GM21737 (cell line): Measurements from ENCODE around the gene ZSCAN16.
A peak's percentile ranks its signal among the peaks of the same experiment; 100 is the strongest.
"Not testable (repeated sequence)": the region's sequence is repeated elsewhere in the genome, so short reads cannot be mapped to it uniquely, and the experiment has no call there.

Experiments
- ATAC-seq: cut with Tn5 transposase; IDR thresholded peaks from one replicate; pipeline ENCODE4 v1.9.1; 2021; ENCODE audit warnings: mild to moderate bottlenecking, moderate library complexity; ENCODE audit not compliant: unreplicated experiment

Gene ZSCAN16

DNA sequence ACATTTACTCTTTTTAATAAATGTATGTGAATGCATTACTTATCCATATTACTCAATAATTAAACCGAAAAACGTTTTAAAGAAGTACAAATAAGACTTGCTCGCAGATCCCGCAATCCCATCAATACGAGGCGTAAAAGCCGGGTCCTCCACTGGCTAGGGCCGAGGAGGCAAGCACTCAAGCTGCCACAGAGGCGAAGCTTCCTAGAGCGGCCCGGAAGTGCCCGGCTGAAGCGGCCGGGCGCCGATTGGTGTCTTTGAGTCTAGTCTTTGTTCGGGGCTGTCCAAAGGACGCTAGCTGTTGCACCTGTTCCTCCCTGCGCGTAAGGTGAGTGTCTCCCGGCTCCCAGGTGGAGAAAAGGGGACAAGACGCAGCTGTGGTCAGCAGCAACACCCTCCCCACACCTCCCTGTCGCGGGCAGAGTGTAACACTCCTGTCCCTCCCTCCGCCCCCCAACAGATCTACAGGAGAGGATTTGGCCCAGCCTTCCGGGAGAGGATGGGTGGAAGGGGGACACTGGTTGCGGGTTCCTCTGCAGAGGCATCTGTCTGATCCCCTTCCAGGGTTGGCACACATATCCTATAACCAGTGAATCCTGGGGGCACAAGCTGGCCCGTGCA is at the start of gene ZSCAN16:
Gene ZSCAN16, plus strand, starts transcription at position 260 of the 621 bp plus-strand sequence. CDS start 835 bp downstream, outside the sequence.
- ATAC-seq, result peak; percentile 96

DNA sequence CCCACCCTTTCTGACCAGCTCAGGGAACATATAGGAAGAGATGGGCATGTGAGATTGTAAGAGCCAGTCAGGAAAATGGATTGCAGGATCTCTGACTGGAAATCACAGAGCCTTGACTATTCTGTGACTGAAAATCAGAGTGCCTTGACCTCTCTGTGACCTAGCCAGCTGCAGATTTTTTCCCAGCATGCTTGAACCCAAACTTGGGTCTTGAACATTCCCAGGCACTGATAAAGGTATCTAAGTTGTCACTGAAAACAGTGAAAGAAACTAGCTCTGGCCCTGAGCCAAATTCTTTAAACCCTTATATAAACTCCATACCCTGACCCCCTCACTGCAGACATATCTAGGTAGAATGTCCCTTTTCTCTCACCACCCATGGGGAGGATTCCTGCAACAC is 46.4 kb upstream of the ZSCAN16 start:
- no peak for ATAC-seq

DNA sequence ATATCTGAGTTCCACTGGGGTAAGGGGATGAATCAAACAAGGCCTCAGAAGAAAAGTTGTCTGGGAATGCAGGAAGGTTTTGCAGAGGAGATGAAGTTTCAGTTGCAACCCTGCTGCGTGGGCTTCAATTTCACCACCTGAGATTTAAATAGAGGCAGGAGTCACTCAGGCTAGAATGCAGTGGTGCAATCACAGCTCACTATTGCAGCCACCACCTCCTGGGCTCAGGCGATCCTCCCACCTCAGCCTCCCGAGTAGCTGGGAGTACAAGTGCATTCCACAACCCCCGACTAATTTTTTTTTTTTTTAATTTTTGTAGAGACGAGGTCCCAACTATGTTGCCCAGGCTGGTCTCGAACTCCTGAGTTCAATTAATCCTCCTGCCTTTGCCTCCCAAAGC is 45.6 kb upstream of the ZSCAN16 start:
- ATAC-seq, result no peak

DNA sequence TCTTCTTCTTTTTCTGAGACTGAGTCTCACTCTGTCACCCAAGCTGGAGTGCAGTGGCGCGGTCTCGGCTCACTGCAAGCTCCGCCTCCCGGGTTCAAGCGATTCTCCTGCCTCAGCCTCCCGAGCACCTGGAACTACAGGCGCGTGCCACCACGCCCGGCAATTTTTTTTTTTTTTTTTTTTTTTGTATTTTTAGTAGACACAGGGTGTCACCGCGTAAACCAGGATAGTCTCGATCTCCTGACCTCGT is 44.1 kb upstream of the ZSCAN16 start, which contains the start of gene ZNF165:
Gene ZNF165, plus strand, starts transcription at position 188 of the 250 bp plus-strand sequence. CDS start 4,913 bp downstream, outside the sequence.
- ATAC-seq, result not testable (repeated sequence)

DNA sequence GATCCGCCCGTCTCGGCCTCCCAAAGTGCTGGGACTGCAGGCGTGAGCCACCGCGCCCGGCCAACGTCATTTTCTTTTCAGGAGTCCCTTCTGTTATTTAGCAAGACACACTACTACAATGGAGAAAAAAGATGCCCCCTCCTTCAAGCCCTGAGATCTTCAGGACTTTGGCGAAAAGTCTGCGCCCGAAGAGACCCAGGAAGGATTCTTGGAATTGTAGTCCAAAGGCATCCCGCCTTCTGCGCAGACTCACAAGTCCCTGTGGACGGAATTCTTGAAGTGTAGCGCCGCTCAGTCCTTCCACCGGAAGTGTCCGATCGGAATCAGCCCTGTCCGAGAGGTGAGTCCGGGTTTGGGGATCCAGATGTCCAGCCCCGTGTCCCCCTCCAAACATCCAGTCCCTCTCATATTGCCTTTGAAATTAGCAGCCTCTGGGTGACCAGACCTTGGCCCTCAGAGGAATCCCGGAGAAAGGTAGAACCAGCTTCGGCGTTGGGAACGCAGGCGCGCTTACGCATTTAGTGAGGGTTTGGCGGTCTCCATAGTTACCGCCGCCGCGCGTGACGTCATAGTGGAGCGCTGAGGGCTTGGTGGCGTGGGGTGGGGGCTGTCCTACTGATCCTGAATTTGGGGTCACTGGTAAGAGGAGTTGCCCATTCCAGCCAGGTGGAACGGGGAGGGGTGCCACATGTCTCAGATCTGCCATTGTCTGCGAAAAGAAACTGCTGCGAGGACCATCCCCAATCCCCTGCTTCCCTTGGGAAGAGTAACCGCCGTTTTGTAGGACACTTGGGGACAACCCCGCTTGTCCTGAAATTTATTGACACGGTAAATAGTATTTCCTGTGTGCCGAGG is 43.6 kb upstream of the ZSCAN16 start:
- peak; percentile 71 for ATAC-seq

DNA sequence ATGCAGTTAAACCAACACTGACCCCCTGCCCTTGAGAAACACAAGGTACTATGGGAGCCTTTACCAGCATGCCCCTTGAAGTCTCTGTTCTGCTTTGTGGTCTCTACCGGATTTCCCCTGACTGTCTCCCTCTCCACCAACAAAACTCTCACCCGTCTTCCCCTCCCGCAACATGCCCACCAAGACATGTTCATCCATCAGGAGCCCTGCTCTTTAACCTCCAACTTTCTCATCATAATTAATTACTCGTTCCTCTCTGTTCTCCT is 43.0 kb upstream of the ZSCAN16 start:
- ATAC-seq, result peak; percentile 45

DNA sequence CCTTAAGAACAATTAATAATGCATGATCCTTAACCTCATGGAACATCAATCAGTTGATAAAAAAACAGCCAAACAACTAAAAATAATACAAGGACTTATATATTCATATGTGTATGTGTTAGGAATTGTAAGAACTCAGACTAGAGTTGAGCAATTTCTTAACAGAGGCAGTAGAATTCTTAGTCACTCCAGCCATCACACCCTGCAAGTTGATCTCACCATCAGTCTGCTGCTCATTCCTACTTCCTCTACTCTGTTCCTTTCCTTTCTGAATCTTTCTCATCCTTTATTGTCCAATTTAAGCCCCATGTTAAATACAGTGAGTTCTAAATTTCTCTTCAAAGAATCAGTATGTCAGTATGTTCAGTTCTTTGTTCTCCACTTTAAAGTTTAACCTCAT is 41.5 kb upstream of the ZSCAN16 start:
- ATAC-seq, result no peak

DNA sequence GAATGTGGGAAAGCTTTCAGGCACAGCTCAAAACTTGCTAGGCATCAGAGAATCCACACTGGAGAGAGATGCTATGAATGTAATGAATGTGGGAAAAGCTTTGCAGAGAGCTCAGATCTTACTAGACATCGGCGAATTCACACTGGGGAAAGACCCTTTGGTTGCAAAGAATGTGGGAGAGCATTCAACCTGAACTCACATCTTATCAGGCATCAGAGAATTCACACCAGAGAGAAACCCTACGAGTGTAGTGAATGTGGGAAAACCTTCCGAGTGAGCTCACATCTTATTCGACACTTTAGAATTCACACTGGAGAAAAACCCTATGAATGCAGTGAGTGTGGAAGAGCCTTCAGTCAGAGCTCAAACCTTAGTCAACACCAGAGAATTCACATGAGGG is 35.4 kb upstream of the ZSCAN16 start:
- no peak for ATAC-seq

DNA sequence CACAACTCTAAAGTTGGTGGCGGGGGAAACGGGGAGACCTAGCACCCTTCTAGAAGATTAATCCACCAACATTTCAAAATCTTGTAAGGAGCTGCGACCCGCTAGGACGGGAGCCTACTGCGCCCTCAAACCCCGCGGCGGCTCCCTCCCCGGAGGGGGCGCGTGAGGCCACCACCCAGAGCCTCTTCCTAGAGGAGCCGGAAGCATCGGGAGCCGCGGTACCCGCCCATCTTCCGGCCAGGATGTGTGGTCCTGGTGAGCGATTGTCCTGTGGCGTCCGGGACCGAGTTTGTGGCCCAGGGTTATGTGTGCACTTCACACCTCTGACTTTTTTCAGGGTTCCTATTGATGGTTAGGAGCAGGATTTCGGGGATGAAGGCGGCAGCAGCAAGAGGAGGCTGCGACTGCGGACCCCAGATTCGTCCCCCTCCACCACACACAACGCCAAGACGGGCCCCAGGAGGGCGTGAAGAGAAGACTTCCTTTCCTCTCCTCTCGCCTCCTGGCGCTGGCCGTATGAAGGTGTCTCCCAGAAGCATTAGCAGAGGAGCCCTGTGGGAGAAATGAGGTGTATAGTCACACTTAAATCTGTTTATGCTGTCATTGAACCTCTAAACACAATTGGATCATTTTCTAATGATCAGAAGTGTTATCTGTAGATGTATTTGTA is 33.4 kb upstream of the ZSCAN16 start:
- no peak for ATAC-seq

DNA sequence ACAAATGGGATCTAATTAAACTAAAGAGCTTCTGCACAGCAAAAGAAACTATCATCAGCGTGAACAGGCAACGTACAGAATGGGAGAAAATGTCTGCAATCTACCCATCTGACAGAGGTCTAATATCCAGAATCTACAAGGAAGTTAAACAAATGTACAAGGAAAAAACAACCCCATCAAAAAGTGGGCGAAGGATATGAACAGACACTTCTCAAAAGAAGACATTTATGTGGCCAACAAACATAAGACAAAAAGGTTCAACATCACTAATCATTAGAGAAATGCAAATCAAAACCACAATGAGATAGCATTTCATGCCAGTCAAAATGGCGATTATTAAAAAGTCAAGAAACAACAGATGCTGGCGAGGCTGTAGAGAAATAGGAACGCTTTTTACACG is 22.2 kb upstream of the ZSCAN16 start:
- not testable (repeated sequence) for ATAC-seq

DNA sequence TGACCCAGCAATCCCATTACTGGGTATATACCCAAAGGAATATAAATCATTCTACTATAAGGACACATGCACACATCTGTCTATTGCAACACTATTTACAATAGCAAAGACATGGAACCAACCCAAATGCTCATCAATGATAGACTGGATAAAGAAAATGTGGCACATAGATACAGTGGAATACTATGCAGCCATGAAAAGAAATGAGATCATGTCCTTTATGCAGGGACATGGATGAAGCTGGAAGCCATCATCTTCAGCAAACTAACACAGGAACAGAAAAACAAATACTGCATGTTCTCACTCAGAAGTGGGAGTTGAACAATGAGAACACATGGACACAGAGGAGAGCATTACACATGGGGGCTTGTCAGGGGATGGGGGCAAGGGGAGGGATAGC is 21.7 kb upstream of the ZSCAN16 start:
- not testable (repeated sequence) for ATAC-seq

DNA sequence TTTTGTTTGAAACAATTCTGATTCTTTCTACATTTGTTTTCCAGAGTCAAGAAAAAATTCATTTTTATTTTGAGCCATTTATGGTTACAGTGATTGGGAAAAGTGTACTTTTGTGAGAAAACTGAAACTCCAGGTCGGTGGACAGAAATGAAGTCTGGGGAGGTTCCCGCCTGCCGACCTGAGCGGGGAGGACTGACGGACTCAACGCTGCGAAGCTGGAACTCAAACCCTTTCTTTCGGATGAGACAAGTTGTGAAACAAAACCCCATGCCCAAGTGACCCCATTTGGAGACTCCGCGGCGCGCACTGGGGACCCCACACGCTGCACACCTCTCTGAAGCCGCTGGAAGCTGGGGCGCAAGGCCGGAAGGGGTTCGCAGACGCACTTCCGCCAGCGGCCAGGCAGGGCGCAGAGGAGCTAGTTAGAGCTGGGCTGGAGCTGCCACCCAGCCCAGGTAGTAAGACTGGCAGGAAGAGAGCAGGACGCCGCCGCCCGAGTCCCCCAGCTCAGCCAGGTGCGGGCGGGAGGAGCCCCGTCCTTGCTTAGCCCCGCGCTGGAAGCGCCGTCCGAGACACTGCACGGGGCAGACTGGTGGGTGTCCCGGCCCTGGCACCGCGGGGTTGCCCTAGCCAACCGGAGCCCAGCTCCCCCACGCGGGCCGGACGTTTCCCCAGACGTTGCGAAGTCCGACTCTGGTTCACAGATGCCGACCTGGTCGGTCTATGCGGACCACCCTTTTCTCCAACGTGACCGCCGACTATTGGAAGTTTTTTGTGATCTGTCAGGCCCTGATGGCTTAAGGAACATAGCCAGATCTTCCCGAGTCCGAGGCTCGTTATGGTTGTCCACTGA is 19.8 kb upstream of the ZSCAN16 start:
- ATAC-seq, result peak; percentile 99

DNA sequence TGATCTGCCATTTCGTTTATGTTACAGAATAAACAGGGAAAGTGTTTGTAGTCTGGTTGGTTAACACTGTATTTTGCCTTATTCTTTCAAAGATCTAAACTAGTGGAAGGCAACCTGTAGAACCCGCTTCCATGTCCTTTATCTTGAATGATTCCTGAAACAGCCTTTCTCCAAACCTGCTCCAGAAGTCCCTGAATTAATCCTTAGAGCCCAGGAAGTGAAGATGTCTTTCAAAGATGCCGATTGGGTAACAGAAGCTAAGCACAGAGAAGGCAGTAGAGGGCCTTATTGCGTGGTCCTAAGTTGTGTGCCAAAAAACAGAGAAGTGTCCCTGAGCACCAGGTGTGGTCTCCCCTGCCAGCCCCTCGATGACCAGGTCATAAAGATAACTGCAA is 19.2 kb upstream of the ZSCAN16 start:
- ATAC-seq, result no peak

DNA sequence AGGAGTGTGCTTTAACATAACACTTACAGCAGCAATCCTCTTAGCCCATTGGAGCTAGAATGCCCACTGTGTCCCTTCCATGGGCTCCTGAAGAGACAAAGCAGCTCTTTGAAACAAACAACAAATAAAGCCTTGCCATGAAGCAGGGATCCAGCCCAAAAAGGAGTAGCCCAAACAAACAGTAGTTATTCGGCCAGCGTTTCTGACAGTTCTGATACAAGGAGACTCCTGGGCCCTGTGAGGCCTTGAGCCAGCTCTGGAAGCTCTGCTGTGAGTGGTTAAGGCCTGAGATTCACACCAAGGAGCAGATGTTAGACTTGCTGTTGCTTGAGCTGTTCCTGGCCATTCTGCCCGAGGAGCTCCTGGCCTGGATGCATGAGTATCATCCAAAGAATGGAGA is 16.9 kb upstream of the ZSCAN16 start:
- no peak for ATAC-seq

DNA sequence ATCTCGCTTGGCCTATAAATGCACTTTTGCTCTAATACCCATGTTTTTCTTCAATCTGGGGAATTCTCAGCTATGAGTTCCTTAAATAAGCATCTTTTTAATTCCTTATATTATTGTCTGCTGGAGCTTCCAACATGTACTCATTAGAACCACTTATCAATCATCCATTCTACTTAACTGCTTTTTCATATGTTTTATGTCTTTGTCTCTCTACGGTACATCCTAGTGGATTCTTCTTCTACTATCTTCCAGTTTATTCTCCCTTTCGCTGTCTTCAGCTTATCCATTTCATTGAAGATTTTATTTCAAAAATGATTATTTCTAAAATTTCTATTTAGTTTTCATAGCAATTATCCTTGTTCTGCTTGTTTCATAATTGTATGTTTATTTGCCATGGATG is 12.4 kb upstream of the ZSCAN16 start:
- no peak for ATAC-seq

DNA sequence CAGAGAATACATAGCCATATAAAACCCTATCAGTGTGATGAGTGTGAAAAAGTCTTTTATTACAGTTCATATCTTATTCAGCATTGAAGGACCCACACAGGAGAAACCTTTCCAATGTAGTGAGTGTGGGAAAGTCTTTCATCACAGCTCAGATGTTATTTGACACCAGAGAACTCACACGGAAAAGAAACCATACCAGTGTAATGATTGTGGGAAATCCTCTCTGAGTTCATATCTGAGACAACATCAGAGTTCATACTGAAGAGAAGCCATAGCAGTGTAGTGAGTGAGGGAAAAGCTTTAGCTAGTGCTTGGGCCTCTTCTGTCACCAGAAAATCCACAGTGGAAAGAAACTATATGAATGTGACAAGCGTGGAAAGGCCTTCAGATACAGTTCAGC is 8.6 kb upstream of the ZSCAN16 start:
- ATAC-seq, result no peak

DNA sequence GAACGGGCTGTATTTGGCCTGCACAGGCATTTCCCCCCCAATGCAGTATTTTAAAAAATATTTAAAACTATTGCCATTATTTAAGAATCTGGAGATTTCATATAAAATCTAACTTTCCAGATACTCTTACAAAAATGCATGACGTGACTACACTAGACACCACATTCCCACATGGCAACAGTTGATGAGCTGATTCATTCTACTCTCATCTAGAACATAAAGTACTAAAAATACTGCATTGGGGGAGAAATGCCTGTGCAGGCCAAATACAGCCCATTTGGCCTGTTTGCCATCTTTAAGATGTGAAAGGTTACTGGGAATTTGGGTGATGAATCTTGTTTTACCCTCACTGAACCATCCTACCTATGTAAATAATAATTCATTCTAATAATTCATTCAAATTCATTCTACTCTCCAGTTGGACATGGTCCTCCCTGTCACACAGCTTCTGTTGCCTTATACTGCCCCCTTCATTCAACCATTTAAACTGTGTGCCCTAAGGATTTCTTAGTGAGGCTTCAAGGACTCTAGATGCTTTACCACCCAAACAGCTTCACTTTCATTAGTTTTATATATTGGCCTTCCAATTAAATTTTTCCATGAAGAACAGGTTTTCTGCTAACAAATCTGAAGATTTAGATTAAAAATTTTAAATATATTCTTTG is 6.9 kb upstream of the ZSCAN16 start:
- no peak for ATAC-seq

DNA sequence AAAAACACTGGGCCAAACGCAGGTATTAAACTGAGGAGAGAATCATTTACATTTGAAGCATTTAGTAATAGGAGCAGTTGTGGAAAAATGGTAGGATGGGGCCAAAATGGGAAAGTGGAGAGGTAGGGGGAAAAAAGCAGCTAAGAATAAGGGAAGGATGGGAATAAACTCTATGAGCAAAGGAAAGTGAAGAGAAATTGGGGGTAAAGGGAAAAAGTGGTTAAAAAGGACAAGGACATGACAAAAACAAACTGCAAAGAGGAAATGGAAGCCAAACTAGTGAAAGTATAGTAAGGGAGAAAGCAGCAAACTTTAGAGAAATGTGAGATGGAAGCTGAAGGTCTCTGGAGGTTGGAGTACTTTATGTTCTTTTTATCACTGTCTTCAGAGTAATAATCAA is 6.2 kb upstream of the ZSCAN16 start:
- ATAC-seq, result no peak

DNA sequence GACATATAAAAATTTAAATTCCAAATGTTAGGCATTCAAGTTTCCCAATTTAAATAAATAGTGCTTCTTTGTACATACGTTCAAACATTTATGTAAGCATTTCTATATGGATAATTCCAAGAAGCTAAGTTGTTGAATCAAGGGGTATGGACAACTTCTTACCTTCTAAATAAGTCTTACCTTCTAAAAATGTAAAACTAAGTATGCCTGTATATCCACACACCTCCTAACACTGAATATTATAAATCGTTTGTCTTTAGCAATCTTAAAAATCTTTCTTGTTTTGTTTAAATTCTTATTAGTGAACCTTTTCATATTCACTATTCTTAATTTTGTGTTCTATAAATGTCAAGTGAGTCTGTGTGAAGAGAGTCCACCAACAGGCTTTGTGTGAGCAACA is 2.5 kb upstream of the ZSCAN16 start:
- ATAC-seq, result no peak

DNA sequence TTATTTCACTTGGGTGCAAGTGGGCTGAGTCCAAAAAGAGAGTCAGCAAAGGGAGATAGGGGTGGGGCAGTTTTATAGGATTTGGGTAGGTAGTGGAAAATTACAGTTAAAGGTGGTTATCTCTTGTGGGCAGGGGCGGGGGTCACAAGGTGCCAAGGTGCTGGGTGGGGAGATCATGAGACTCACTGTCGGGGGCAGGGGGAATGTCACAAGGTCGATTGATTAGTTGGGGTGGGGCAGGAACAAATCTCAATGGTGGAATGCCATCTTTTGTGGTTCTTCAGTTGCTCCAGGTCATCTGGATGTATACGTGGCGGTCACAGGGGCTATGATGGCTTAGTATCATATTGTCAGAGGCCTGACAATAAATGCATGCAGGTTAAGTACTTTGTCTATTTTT is 2.1 kb upstream of the ZSCAN16 start:
- ATAC-seq, result not testable (repeated sequence)

DNA sequence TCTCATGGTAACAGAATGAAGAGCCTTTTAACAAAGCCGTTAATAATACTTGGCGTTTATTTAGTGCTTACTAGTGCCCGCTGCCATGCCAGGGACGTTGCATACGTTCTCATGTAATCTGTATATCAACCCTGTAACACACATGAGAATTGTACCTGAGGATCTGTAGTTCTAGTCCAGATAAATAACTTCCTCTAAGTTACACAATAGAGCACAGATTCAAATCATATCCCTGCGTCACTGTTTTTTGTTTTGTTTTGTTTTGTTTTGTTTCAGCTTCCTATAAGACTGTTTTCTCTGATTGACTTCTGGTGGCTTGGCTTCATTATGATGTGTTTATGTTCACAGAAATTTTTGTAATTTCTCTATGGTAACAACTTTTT is 553 bp downstream of the ZSCAN16 start:
- peak; percentile 4 for ATAC-seq
